ENCODE results near the gene CUL5.

Gene CUL5

DNA sequence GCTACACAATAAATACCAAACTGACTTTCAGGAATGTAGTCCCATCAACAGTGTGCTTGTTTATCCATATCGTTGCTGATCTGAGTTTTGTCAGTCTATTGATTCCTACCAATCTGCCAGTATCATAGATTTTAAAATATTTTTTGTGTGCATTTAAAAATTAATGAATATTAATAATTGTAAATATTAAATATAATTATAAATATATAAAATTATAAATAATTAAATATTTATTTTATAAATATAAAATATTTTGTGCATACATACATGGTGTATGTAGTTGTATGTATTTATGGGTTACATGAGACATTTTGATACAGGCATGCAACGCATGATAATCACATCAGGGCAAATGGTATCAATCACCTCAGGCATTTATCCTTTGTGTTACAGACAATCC, 53.6 kb downstream of the CUL5 start:
- Histone ChIP-seq H3K27me3 (ENCODE audit: insufficient read depth, low read length) (no peaks in the 10 kb centered on the region), H3K9me3 (ENCODE audit: insufficient read depth, low read depth, low read length) (no peaks in the 10 kb centered on the region), H3K4me3 (ENCODE audit: low read length) (no peak overlapping the region), H3K4me1 (ENCODE audit: insufficient read depth, low read length) (no peaks in the 10 kb centered on the region), H3K27ac (ENCODE audit: low read depth, low read length) (no peak overlapping the region), H3K36me3 (ENCODE audit: insufficient read depth, low read length) (peaks cover 60% of the 10 kb centered on the region), H3K9ac (ENCODE audit: low read depth, low read length) (no peak overlapping the region)
- 100% methylated on average over 2 of the region's 2 CpGs for WGBS

DNA sequence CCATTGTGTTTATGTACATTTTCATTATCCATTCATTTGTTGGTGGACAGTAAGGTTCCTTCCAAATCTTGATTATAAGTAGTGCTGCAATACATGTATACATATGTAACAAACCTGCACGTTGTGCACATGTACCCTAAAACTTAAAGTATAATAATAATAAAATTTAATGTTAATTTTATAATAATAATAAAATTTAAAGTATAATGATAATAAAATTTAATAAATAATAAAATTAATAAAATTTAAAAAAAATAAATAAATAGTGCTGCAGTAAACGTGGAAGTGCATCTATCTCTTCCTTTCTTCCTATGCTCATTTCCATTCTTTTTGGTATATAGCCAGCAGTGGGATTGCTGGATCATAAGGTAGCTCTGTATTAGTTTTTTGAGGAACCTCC, 54.7 kb downstream of the CUL5 start:
- Histone ChIP-seq H3K36me3 (ENCODE audit: insufficient read depth, low read length) (peaks cover 56% of the 10 kb centered on the region), H3K4me1 (ENCODE audit: insufficient read depth, low read length) (no peaks in the 10 kb centered on the region), H3K4me3 (ENCODE audit: low read length) (no peak overlapping the region), H3K27ac (ENCODE audit: low read depth, low read length) (no peak overlapping the region), H3K9ac (ENCODE audit: low read depth, low read length) (no peak overlapping the region), H3K9me3 (ENCODE audit: insufficient read depth, low read depth, low read length) (no peaks in the 10 kb centered on the region), H3K27me3 (ENCODE audit: insufficient read depth, low read length) (no peaks in the 10 kb centered on the region)
- WGBS = no CpG with 5 or more reads among the region's 2 CpGs

DNA sequence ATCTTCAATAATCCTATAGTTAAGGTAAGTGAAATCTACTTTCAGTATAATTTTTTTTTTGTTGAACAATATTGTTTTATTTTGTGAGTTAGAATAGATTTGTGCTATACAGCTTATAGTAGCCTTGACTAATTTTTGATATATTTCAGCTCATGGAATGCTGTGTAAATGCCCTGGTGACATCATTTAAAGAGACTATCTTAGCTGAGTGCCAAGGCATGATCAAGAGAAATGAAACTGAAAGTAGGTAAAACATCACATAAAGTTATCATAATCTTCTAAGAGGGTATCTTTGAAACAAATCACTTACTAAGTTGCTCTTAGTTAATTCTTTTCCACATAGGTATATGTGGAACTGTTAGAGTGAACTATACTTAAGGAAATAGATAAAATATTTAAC, 61.2 kb downstream of the CUL5 start:
- Histone ChIP-seq H3K27me3 (ENCODE audit: insufficient read depth, low read length) (no peaks in the 10 kb centered on the region), H3K27ac (ENCODE audit: low read depth, low read length) (no peak overlapping the region), H3K9ac (ENCODE audit: low read depth, low read length) (no peak overlapping the region), H3K4me3 (ENCODE audit: low read length) (no peak overlapping the region), H3K36me3 (ENCODE audit: insufficient read depth, low read length) (peaks cover 52% of the 10 kb centered on the region), H3K4me1 (ENCODE audit: insufficient read depth, low read length) (no peaks in the 10 kb centered on the region), H3K9me3 (ENCODE audit: insufficient read depth, low read depth, low read length) (no peaks in the 10 kb centered on the region)

DNA sequence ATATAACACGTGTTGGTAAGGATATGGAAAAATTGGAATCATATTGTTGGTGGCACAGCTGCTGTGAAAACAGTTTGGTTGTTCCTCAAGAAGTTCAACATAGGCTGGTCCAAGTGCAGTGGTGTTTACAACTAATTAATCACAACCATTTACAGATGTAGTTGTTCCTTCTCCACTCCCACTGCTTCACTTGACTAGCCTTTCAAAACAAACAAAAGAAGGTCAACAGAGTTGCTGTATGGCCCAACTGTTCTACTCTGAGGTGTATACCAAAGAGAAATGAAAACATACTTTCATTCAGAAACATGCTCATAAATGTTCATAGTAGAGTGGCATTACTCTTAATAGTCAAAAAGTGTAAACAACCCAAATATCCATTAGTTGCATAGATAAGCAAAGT, 76.1 kb downstream of the CUL5 start:
- Histone ChIP-seq H3K9me3 (ENCODE audit: insufficient read depth, low read depth, low read length) (no peaks in the 10 kb centered on the region), H3K36me3 (ENCODE audit: insufficient read depth, low read length) (peaks cover 42% of the 10 kb centered on the region), H3K27ac (ENCODE audit: low read depth, low read length) (no peak overlapping the region), H3K9ac (ENCODE audit: low read depth, low read length) (no peak overlapping the region), H3K4me1 (ENCODE audit: insufficient read depth, low read length) (no peaks in the 10 kb centered on the region), H3K27me3 (ENCODE audit: insufficient read depth, low read length) (no peaks in the 10 kb centered on the region), H3K4me3 (ENCODE audit: low read length) (no peak overlapping the region)
- 89% methylated on average over 1 of the region's 1 CpG for WGBS

DNA sequence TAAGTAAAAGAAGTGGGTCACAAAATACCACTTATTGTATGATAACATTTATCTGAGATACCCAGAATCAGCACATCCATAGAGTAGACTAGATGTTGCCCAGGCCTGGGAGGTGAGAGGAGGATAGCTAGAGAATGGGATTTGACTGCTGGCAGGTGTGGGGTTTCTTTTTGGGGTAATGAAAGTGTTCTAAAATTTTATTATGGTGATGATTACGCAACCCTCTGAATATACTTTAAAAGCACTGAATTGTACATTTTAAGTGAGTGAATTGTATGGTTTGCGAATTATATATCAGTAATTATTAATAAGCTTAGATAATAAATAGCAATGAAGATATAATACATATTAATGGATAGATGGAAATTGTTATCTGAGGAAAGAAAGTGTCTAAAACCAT, 77.0 kb downstream of the CUL5 start:
- Histone ChIP-seq H3K27me3 (ENCODE audit: insufficient read depth, low read length) (no peaks in the 10 kb centered on the region), H3K9ac (ENCODE audit: low read depth, low read length) (no peak overlapping the region), H3K9me3 (ENCODE audit: insufficient read depth, low read depth, low read length) (no peaks in the 10 kb centered on the region), H3K4me1 (ENCODE audit: insufficient read depth, low read length) (no peaks in the 10 kb centered on the region), H3K36me3 (ENCODE audit: insufficient read depth, low read length) (peaks cover 41% of the 10 kb centered on the region), H3K4me3 (ENCODE audit: low read length) (no peak overlapping the region), H3K27ac (ENCODE audit: low read depth, low read length) (no peak overlapping the region)
- no CpG with 5 or more reads among the region's 2 CpGs for WGBS

DNA sequence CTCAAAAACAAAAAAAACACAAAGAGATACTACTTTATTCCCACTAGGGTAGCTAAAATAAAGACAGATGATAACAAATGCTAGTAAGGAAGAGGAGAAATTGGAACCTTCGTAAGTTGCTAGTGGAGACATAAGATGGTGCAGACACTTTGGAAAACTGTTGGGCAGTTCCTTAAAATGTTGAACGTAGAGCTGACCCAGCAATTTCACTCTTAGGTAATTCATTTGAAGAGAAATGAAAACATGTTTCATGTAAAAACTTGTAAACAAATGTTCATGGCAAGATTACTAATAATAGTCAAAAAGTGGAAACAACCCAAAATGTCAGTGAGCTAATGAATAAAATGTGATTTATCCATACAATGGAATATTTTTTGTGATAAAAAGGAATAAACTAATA, 83.4 kb downstream of the CUL5 start:
- H3K36me3 ChIP-seq (ENCODE audit: insufficient read depth, low read length) = peaks cover 62% of the 10 kb centered on the region
- 47% methylated on average over 2 of the region's 2 CpGs for WGBS
- no peaks in the 10 kb centered on the region for H3K27me3 ChIP-seq (ENCODE audit: insufficient read depth, low read length)
- H3K9me3 ChIP-seq (ENCODE audit: insufficient read depth, low read depth, low read length) = no peaks in the 10 kb centered on the region
- H3K4me3 ChIP-seq (ENCODE audit: low read length) = no peak overlapping the region
- no peaks in the 10 kb centered on the region for H3K4me1 ChIP-seq (ENCODE audit: insufficient read depth, low read length)
- no peak overlapping the region for H3K27ac ChIP-seq (ENCODE audit: low read depth, low read length)
- no peak overlapping the region for H3K9ac ChIP-seq (ENCODE audit: low read depth, low read length)

DNA sequence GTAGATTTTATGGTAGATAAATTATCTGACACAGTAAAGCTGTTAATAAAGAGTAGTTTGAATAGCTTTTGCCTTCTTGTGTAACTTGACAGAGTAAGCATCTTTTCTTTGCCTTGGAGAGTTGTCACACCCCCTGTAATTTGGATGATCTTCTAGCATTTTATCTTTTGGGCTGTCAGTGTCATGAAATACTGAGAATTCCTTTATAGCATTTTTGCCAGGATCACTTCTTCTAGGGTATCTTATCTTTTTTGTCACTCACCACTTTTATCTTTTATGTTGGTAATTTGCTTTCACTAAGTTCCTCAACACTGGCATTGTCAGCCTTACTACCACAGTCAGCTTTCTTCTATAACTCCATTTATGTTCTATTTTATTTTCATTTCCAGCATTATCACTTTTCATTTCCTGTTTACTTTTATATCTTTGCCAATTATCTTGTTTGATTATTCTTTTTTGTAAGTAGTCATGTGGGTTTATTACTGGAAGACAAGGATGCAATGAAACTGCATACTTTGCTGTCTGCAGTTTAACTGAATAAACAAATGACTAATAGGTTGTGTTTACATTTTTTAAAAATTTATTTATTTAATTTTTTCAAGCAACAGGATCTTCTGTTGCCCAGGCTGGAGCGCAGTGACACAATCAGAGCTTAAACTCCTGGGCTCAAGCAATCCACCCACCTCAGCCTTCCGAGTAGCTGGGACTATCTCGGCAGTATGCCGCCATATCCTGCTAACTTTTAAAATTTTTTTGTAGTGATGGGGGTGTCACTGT, 84.6 kb downstream of the CUL5 start:
- no peaks in the 10 kb centered on the region for H3K9me3 ChIP-seq (ENCODE audit: insufficient read depth, low read depth, low read length)
- H3K27ac ChIP-seq (ENCODE audit: low read depth, low read length) = no peak overlapping the region
- 87% methylated on average over 3 of the region's 4 CpGs for WGBS
- H3K9ac ChIP-seq (ENCODE audit: low read depth, low read length) = no peak overlapping the region
- peaks cover 71% of the 10 kb centered on the region for H3K36me3 ChIP-seq (ENCODE audit: insufficient read depth, low read length)
- no peaks in the 10 kb centered on the region for H3K4me1 ChIP-seq (ENCODE audit: insufficient read depth, low read length)
- no peaks in the 10 kb centered on the region for H3K27me3 ChIP-seq (ENCODE audit: insufficient read depth, low read length)
- no peak overlapping the region for H3K4me3 ChIP-seq (ENCODE audit: low read length)

DNA sequence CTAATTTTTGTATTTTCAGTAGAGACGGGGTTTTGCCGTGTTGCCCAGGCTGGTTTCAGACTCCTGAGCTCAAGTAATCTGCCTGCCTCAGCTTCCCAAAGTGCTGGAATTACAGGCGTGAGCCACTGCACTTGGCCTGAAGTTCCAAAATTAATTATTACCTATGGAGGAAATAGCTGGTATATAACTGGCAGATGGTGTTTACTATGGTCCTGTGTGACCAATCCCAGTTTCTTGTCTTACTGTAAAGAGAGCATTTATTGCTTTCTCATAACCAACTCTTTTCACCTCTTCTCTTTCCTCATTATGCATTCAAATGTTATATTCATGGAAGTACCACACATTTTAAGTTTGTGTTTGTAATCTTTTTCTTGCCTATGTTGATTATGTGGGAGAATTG, 88.5 kb downstream of the CUL5 start:
- H3K4me1 ChIP-seq (ENCODE audit: insufficient read depth, low read length) = no peaks in the 10 kb centered on the region
- no peaks in the 10 kb centered on the region for H3K27me3 ChIP-seq (ENCODE audit: insufficient read depth, low read length)
- peaks cover 74% of the 10 kb centered on the region for H3K36me3 ChIP-seq (ENCODE audit: insufficient read depth, low read length)
- no peak overlapping the region for H3K4me3 ChIP-seq (ENCODE audit: low read length)
- H3K9ac ChIP-seq (ENCODE audit: low read depth, low read length) = no peak overlapping the region
- 95% methylated on average over 3 of the region's 3 CpGs for WGBS
- H3K9me3 ChIP-seq (ENCODE audit: insufficient read depth, low read depth, low read length) = no peaks in the 10 kb centered on the region
- H3K27ac ChIP-seq (ENCODE audit: low read depth, low read length) = no peak overlapping the region

DNA sequence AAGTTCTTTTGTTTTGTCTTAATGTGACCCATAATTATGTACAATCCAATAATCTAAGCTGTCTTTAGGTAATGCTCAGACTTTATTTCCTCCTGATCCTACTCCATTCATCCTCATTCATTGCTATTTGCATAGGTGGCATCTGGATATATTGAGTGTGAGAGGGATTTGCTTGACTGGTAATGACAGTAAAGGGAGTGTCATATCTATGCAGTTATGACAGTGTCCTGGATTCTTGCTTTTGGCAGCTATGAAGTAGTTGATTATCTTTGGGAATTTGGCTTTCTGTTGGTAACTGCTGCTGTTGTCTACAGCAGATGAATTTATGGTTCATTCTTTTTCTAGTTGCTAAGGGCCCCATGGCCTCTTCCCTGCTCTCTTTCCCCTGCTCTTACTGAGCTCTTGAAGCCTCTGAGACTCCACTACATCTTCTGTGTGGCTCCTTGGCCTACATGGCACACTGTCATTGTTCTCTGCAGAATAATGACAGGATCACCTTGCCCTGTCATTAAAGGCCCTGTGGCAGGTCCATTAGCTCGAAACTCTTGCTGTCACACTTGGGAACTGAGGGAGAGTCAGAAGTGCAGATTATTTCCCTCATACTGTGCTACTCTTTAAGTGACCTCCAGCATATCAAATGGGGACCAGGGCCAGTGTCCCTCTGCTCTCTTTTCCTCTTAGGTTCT, 92.5 kb downstream of the CUL5 start:
- no peak overlapping the region for H3K9ac ChIP-seq (ENCODE audit: low read depth, low read length)
- H3K36me3 ChIP-seq (ENCODE audit: insufficient read depth, low read length) = peaks cover 79% of the 10 kb centered on the region
- H3K4me1 ChIP-seq (ENCODE audit: insufficient read depth, low read length) = no peaks in the 10 kb centered on the region
- H3K27ac ChIP-seq (ENCODE audit: low read depth, low read length) = no peak overlapping the region
- no peak overlapping the region for H3K4me3 ChIP-seq (ENCODE audit: low read length)
- H3K9me3 ChIP-seq (ENCODE audit: insufficient read depth, low read depth, low read length) = no peaks in the 10 kb centered on the region
- no peaks in the 10 kb centered on the region for H3K27me3 ChIP-seq (ENCODE audit: insufficient read depth, low read length)
- WGBS = 94% methylated on average over 1 of the region's 1 CpG

DNA sequence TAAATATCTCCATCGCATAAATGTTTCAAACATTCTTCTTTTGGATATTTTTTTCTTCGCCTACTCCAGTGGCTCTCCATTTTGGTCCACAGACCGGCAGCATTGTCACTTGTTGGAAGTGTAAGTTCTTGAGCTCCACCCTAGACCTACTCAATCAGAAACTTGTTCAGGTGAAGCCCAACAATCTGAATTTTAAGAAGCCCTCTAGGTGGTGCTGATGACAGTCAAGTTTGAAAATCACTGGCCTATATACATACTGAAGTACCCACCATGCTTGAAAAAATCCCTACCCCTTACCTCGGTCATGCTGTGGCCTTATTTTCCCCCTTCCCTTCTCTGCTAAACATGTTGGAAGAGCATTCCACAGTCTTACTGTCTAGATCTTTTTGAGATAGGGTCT, 102.4 kb downstream of the CUL5 start:
- H3K9me3 ChIP-seq (ENCODE audit: insufficient read depth, low read depth, low read length) = no peaks in the 10 kb centered on the region
- no peak overlapping the region for H3K9ac ChIP-seq (ENCODE audit: low read depth, low read length)
- 91% methylated on average over 4 of the region's 4 CpGs for WGBS
- H3K36me3 ChIP-seq (ENCODE audit: insufficient read depth, low read length) = peaks cover 4% of the 10 kb centered on the region; the same call in 1 of the 2 replicates
- H3K27ac ChIP-seq (ENCODE audit: low read depth, low read length) = no peak overlapping the region
- H3K4me3 ChIP-seq (ENCODE audit: low read length) = no peak overlapping the region
- peaks cover 12% of the 10 kb centered on the region for H3K4me1 ChIP-seq (ENCODE audit: insufficient read depth, low read length)
- no peaks in the 10 kb centered on the region for H3K27me3 ChIP-seq (ENCODE audit: insufficient read depth, low read length)

DNA sequence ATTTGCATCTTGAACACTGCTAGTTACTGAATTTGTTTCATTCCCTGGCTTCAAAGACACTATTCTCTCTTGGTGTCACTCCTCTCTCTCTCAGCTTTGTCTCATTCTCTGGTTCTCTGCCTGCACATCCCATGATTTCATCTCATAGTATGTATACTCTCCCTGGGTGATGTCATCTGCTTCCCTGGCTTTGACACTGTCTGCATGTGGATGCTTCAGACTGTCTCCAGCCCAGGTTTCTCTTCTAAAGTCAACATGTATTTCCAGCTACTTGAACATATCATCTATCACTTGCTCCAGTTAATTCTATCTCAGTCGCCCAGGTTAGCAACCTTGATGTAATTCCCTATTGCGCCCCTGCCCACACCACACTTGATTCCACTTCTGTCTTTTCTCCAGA, 103.4 kb downstream of the CUL5 start:
- H3K9me3 ChIP-seq (ENCODE audit: insufficient read depth, low read depth, low read length) = no peaks in the 10 kb centered on the region
- H3K4me3 ChIP-seq (ENCODE audit: low read length) = no peak overlapping the region
- peaks cover under 1% of the 10 kb centered on the region; the same call in 1 of the 2 replicates for H3K36me3 ChIP-seq (ENCODE audit: insufficient read depth, low read length)
- H3K27me3 ChIP-seq (ENCODE audit: insufficient read depth, low read length) = no peaks in the 10 kb centered on the region
- 94% methylated on average over 2 of the region's 2 CpGs for WGBS
- no peak overlapping the region for H3K9ac ChIP-seq (ENCODE audit: low read depth, low read length)
- peaks cover 12% of the 10 kb centered on the region for H3K4me1 ChIP-seq (ENCODE audit: insufficient read depth, low read length)
- H3K27ac ChIP-seq (ENCODE audit: low read depth, low read length) = no peak overlapping the region

All from HUES64 (cell line).